Neural progenitor cell (in vitro differentiated cells): ENCODE data around the gene NDRG4. TPM values are rescaled to one million over a fixed set of nuclear protein-coding genes. Genes with fewer than 3 reads are reported as not detected.

ENCODE experiments used
- DNase-seq: peaks from one replicate; pipeline ENCODE4 v3.0.0-alpha.2; 2016; ENCODE audit warnings: low spot score
- H2AFZ ChIP-seq: fragments of 200-600 bp; sonication (generic); replicated peaks from 2 replicates; pipeline ENCODE4 v1.6.1; 2016; ENCODE audit warnings: antibody characterized with exemption
- H3F3A ChIP-seq: fragments of 200-600 bp; sonication (generic); 2 replicates; pipeline ENCODE4 v1.6.1; 2016; ENCODE audit warnings: antibody characterized with exemption, low read depth
- H3K27ac ChIP-seq: fragments of 200-600 bp; sonication (generic); 2 replicates; pipeline ENCODE4 v1.5.1; 2016; ENCODE audit warnings: mild to moderate bottlenecking
- H3K27me3 ChIP-seq: fragments of 200-600 bp; sonication (generic); 2 replicates; pipeline ENCODE4 v1.6.1; 2016; ENCODE audit warnings: mild to moderate bottlenecking, moderate library complexity
- H3K36me3 ChIP-seq: fragments of 200-600 bp; sonication (generic); 2 replicates; pipeline ENCODE4 v1.5.1; 2016
- H3K4me1 ChIP-seq: fragments of 200-600 bp; sonication (generic); 2 replicates; pipeline ENCODE4 v1.6.1; 2016; ENCODE audit warnings: mixed run types
- H3K4me2 ChIP-seq: fragments of 200-600 bp; sonication (generic); 2 replicates; pipeline ENCODE4 v1.6.1; 2016
- H3K4me3 ChIP-seq: fragments of 200-600 bp; sonication (generic); 2 replicates; pipeline ENCODE4 v1.5.1; 2016
- H3K79me2 ChIP-seq: fragments of 200-600 bp; sonication (generic); 2 replicates; pipeline ENCODE4 v1.6.1; 2016; ENCODE audit warnings: low read depth
- H3K9ac ChIP-seq: fragments of 200-600 bp; sonication (generic); 2 replicates; pipeline ENCODE4 v1.6.1; 2016
- H3K9me3 ChIP-seq: fragments of 200-600 bp; sonication (generic); 2 replicates; pipeline ENCODE4 v1.5.1; 2016; ENCODE audit warnings: low read depth
- H4K20me1 ChIP-seq: fragments of 200-600 bp; sonication (generic); 2 replicates; pipeline ENCODE4 v1.6.1; 2016; ENCODE audit warnings: low read depth
- H3K27ac Mint-ChIP-seq: 3 replicates; pipeline ENCODE4 v1.8.0; 2021; ENCODE audit warnings: mixed read lengths
- H3K27me3 Mint-ChIP-seq: 2 replicates; pipeline ENCODE4 v1.8.0; 2022; ENCODE audit warnings: low read depth, mild to moderate bottlenecking, inconsistent platforms, moderate library complexity, mixed read lengths; ENCODE audit not compliant: insufficient read depth
- H3K36me3 Mint-ChIP-seq: 3 replicates; pipeline ENCODE4 v1.8.0; 2021; ENCODE audit warnings: mixed read lengths
- H3K4me1 Mint-ChIP-seq: 3 replicates; pipeline ENCODE4 v1.8.0; 2021; ENCODE audit warnings: mixed read lengths
- H3K4me3 Mint-ChIP-seq: 3 replicates; pipeline ENCODE4 v1.8.0; 2021; ENCODE audit warnings: mild to moderate bottlenecking, moderate library complexity, mixed read lengths
- H3K9me3 Mint-ChIP-seq: 3 replicates; pipeline ENCODE4 v1.8.0; 2020; ENCODE audit warnings: mixed read lengths
- EZH2 ChIP-seq: fragments of 200-600 bp; sonication (generic); IDR thresholded peaks from 2 replicates; pipeline ENCODE4 v1.6.1; 2017; ENCODE audit warnings: antibody characterized with exemption, mild to moderate bottlenecking, moderate library complexity
- EZH2phosphoT487 ChIP-seq: fragments of 200-600 bp; sonication (generic); IDR thresholded peaks from 2 replicates; pipeline ENCODE4 v1.6.1; 2017; ENCODE audit warnings: antibody characterized with exemption
- small RNA-seq: library from RNA; depleted of rRNA; stranded (forward); fragments of <200 nt; gene quantifications from one replicate; pipeline ENCODE3, GENCODE V24; 2015
- total RNA-seq: library from RNA; depleted of rRNA; stranded (reverse); fragments of >200 nt; gene quantifications from 2 replicates; pipeline ENCODE4 v1.2.3, GENCODE V29; 2015; ENCODE audit warnings: low replicate concordance
- TF ChIP-seq, protein P1 (sequence below): fragments of 200-600 bp; sonication (generic); IDR thresholded peaks from 2 replicates; pipeline ENCODE4 v1.5.1; 2017; ENCODE audit warnings: antibody characterized with exemption, mild to moderate bottlenecking

Gene NDRG4
- total RNA-seq, 1 donor from 2014 or later: 14.6 TPM

DNA sequence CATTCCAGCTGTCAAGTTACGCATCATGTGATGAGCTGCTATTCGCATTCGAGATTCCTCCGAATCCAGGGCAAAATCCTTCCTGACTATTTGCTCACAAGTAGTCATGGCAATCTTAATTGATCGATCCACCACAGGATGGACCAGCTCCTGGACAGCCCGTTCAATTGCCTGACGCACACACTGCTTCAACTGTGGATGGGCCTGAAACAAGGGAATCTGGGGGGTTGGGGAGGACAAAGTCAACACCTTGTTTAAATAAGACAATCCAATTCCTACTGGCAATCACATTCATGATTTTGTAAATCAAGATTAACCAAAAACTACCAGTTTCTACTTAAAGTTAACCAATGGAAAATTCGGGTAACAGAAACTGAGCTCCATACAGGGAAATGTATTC, 43.7 kb downstream of the NDRG4 start:
- no peak overlapping the region for H3K4me3 Mint-ChIP-seq
- Histone ChIP-seq H2AFZ (no peak overlapping the region), H3F3A (peaks cover 37% of the 10 kb centered on the region), H3K27me3 (no peaks in the 10 kb centered on the region), H3K79me2 (peaks cover 12% of the 10 kb centered on the region), H3K9me3 (no peaks in the 10 kb centered on the region), H3K27ac (peak overlapping the region; percentile 83), H3K9ac (no peak overlapping the region), H3K36me3 (peaks cover 85% of the 10 kb centered on the region), H3K4me2 (no peak overlapping the region), H4K20me1 (peaks cover 37% of the 10 kb centered on the region), H3K4me1 (peaks cover 16% of the 10 kb centered on the region), H3K4me3 (no peak overlapping the region)
- TF ChIP-seq EZH2phosphoT487 (no peak), EZH2 (no peak)
- H3K4me1 Mint-ChIP-seq: no peaks in the 10 kb centered on the region
- H3K9me3 Mint-ChIP-seq: no peaks in the 10 kb centered on the region
- peaks cover 2% of the 10 kb centered on the region for H3K27me3 Mint-ChIP-seq
- peaks cover 45% of the 10 kb centered on the region for H3K36me3 Mint-ChIP-seq
- DNase-seq: no peak
- no peak overlapping the region for H3K27ac Mint-ChIP-seq

DNA sequence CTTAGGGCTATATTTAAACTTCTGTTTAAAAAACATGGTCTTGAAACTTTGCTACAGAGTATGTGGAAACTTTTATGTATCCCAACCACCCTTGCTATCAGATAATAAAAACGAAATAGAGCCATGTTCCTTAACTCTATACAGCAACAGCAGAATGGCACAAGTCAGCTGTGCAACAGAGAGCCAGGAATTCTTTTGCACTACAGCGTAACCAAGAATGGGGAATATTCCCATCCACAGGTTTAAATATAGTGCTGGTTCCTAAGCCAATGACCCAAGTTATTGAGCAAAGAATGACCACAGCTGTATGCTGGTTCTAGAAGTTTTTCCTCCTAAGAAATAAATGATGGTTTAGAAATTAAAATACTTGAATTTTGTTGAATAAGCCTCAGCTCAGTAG, 48.4 kb downstream of the NDRG4 start:
- Mint-ChIP-seq H3K4me3 (no peak overlapping the region), H3K27ac (no peak overlapping the region), H3K36me3 (peaks cover 33% of the 10 kb centered on the region), H3K4me1 (no peaks in the 10 kb centered on the region), H3K27me3 (peaks cover 2% of the 10 kb centered on the region), H3K9me3 (no peaks in the 10 kb centered on the region)
- no peaks in the 10 kb centered on the region for H3K27me3 ChIP-seq
- no peak overlapping the region for H3K4me2 ChIP-seq
- no peaks in the 10 kb centered on the region for H3K9me3 ChIP-seq
- H3K79me2 ChIP-seq: peaks cover 10% of the 10 kb centered on the region
- no peak overlapping the region for H2AFZ ChIP-seq
- no peaks in the 10 kb centered on the region for H3K4me1 ChIP-seq
- H3F3A ChIP-seq: peaks cover 41% of the 10 kb centered on the region
- H3K36me3 ChIP-seq: peaks cover 64% of the 10 kb centered on the region
- H3K4me3 ChIP-seq: no peak overlapping the region
- H3K27ac ChIP-seq: no peak overlapping the region
- TF ChIP-seq EZH2phosphoT487 (no peak), EZH2 (no peak)
- TF ChIP-seq, protein P1, sequence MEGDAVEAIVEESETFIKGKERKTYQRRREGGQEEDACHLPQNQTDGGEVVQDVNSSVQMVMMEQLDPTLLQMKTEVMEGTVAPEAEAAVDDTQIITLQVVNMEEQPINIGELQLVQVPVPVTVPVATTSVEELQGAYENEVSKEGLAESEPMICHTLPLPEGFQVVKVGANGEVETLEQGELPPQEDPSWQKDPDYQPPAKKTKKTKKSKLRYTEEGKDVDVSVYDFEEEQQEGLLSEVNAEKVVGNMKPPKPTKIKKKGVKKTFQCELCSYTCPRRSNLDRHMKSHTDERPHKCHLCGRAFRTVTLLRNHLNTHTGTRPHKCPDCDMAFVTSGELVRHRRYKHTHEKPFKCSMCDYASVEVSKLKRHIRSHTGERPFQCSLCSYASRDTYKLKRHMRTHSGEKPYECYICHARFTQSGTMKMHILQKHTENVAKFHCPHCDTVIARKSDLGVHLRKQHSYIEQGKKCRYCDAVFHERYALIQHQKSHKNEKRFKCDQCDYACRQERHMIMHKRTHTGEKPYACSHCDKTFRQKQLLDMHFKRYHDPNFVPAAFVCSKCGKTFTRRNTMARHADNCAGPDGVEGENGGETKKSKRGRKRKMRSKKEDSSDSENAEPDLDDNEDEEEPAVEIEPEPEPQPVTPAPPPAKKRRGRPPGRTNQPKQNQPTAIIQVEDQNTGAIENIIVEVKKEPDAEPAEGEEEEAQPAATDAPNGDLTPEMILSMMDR: no peak
- H4K20me1 ChIP-seq: peaks cover 27% of the 10 kb centered on the region
- H3K9ac ChIP-seq: no peak overlapping the region
- no peak for DNase-seq

DNA sequence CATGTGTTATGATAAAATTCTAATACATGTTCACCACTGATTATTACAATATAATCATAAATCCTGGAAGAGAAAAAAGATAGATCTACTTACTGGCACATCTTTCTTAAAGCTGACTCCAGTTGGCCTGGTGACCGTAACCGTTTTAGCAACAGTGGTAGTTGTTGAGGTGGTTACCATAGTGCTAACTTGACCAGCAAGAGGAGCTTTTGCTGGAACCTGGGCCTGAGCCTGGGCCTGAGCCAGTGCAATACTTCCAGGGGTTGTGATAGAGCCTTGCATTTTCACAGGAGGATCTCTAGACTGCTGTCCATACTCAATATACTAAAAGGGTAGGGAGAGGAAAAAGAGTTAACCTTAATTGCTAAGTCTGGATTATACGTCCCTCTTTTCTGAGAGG, 51.6 kb downstream of the NDRG4 start:
- H3K36me3 ChIP-seq: peaks cover 56% of the 10 kb centered on the region
- no peaks in the 10 kb centered on the region for H3K4me1 Mint-ChIP-seq
- H3K4me1 ChIP-seq: no peaks in the 10 kb centered on the region
- H3F3A ChIP-seq: peaks cover 32% of the 10 kb centered on the region
- H3K9me3 Mint-ChIP-seq: no peaks in the 10 kb centered on the region
- H3K9me3 ChIP-seq: no peaks in the 10 kb centered on the region
- peaks cover 31% of the 10 kb centered on the region for H3K36me3 Mint-ChIP-seq
- H4K20me1 ChIP-seq: peaks cover 13% of the 10 kb centered on the region
- H3K4me3 Mint-ChIP-seq: no peak overlapping the region
- H3K27ac ChIP-seq: no peak overlapping the region
- H3K79me2 ChIP-seq: peaks cover 15% of the 10 kb centered on the region
- no peak overlapping the region for H2AFZ ChIP-seq
- H3K9ac ChIP-seq: no peak overlapping the region
- no peak overlapping the region for H3K4me2 ChIP-seq
- no peaks in the 10 kb centered on the region for H3K27me3 Mint-ChIP-seq
- DNase-seq: no peak
- H3K27ac Mint-ChIP-seq: no peak overlapping the region
- H3K4me3 ChIP-seq: no peak overlapping the region
- no peaks in the 10 kb centered on the region for H3K27me3 ChIP-seq
- TF ChIP-seq, protein P1: no peak
- TF ChIP-seq EZH2 (no peak), EZH2phosphoT487 (no peak)

DNA sequence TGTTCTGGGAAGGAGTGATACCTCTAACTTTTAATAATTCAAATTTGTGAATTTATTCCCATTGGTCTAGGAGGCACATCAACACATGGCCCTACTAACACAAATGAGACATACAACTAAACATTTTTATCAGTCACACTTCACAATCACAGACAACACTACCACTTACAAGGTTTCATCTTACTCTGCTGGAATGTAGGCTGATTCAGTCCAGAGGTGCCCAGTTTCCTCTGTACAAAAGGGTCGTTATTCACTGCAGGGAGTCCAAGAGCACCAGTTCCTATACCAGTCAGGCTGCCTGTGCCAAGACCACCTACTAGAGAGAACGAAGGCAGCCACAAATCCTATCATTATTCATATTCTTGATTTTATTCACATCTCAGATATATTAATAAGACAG, 56.7 kb downstream of the NDRG4 start:
- no peak overlapping the region for H3K4me3 ChIP-seq
- TF ChIP-seq EZH2phosphoT487 (no peak), EZH2 (no peak)
- TF ChIP-seq, protein P1: no peak
- Mint-ChIP-seq H3K4me1 (no peaks in the 10 kb centered on the region), H3K27ac (no peak overlapping the region), H3K36me3 (peaks cover 35% of the 10 kb centered on the region), H3K9me3 (no peaks in the 10 kb centered on the region), H3K4me3 (no peak overlapping the region), H3K27me3 (no peaks in the 10 kb centered on the region)
- peaks cover 20% of the 10 kb centered on the region for H3F3A ChIP-seq
- peaks cover 36% of the 10 kb centered on the region for H4K20me1 ChIP-seq
- no peak overlapping the region for H3K4me2 ChIP-seq
- no peaks in the 10 kb centered on the region for H3K27me3 ChIP-seq
- DNase-seq: peak; percentile 9
- peaks cover 39% of the 10 kb centered on the region for H3K36me3 ChIP-seq
- no peak overlapping the region for H3K9ac ChIP-seq
- peaks cover 26% of the 10 kb centered on the region for H3K79me2 ChIP-seq
- H3K27ac ChIP-seq: peak overlapping the region; percentile 11
- H3K4me1 ChIP-seq: no peaks in the 10 kb centered on the region
- H2AFZ ChIP-seq: no peak overlapping the region
- H3K9me3 ChIP-seq: no peaks in the 10 kb centered on the region

Small RNA genes within 50 kb of the gene (small RNA-seq; reads per million reads assigned to genes)
- not detected for gene RNU6-103P
- 44.8 reads per million, percentile 98 among the genes with 10 or more reads in this experiment for gene SNORA46
- not detected for gene SNORA50A

Other genes starting within 250 kb of the NDRG4 start
- not detected in 2 replicates for gene PRSS54, start 205.1 kb upstream of the NDRG4 start, total RNA-seq
- 11.4 and 13.4 TPM in 2 replicates for gene GINS3, start 107.7 kb upstream of the NDRG4 start, total RNA-seq
- gene SETD6, start 15.4 kb downstream of the NDRG4 start, total RNA-seq: 25.0 and 34.8 TPM in 2 replicates
- 222 and 241 TPM in 2 replicates for gene CNOT1, start 129.7 kb downstream of the NDRG4 start, total RNA-seq
- 9.8 and 13.8 TPM in 2 replicates for gene SLC38A7, start 184.6 kb downstream of the NDRG4 start, total RNA-seq
- 77.2 and 91.6 TPM in 2 replicates for gene GOT2, start 234.2 kb downstream of the NDRG4 start, total RNA-seq